ENCODE measurements around the gene TBX19.

The TBX19 gene

GRCh38 chr1:168285521-168285790 is 4.8 kb downstream of the TBX19 start:
- DNase-seq = no peak

GRCh38 chr1:168285971-168286927 is 5.6 kb downstream of the TBX19 start:
- no peak for DNase-seq

GRCh38 chr1:168287237-168287664 is 6.6 kb downstream of the TBX19 start:
- no peak for DNase-seq

- no peak for DNase-seq
Observed at GRCh38 chr1:168288311-168289052, 7.8 kb downstream of the TBX19 start.

GRCh38 chr1:168291222-168291837 is 10.7 kb downstream of the TBX19 start:
- DNase-seq = no peak

GRCh38 chr1:168293356-168293755 is 12.7 kb downstream of the TBX19 start:
- no peak for DNase-seq

GRCh38 chr1:168295411-168296114 is 14.9 kb downstream of the TBX19 start:
- no peak for DNase-seq

- DNase-seq = no peak
Observed at GRCh38 chr1:168297019-168297730, 16.5 kb downstream of the TBX19 start.

- DNase-seq = no peak
Observed at GRCh38 chr1:168298446-168298845, 17.8 kb downstream of the TBX19 start.

- DNase-seq = no peak
Observed at GRCh38 chr1:168300626-168301025, 19.9 kb downstream of the TBX19 start.

GRCh38 chr1:168301664-168302320 is 21.1 kb downstream of the TBX19 start:
- DNase-seq = no peak

- DNase-seq = no peak
Observed at GRCh38 chr1:168303716-168304540, 23.3 kb downstream of the TBX19 start.

- DNase-seq = no peak
Observed at GRCh38 chr1:168304865-168305264, 24.2 kb downstream of the TBX19 start.

- no peak for DNase-seq
Observed at GRCh38 chr1:168312718-168313604, 32.3 kb downstream of the TBX19 start.

GRCh38 chr1:168316142-168316541 is 35.5 kb downstream of the TBX19 start:
- DNase-seq = no peak

- DNase-seq = no peak
Observed at GRCh38 chr1:168317309-168317708, 36.6 kb downstream of the TBX19 start.

- DNase-seq = no peak
Observed at GRCh38 chr1:168319691-168320090, 39.0 kb downstream of the TBX19 start.

- DNase-seq = no peak
Observed at GRCh38 chr1:168320149-168320548, 39.5 kb downstream of the TBX19 start.

GRCh38 chr1:168320800-168321450 is 40.2 kb downstream of the TBX19 start:
- DNase-seq = no peak
